ENCODE measurements around the gene RUFY2. TPM values are rescaled to one million over a fixed set of nuclear protein-coding genes. Genes with fewer than 3 reads are reported as not detected.
A peak's percentile ranks its signal among the peaks of the same experiment; 100 is the strongest.

Gene RUFY2
- total RNA-seq, 4 donors from 2014 or later, result 8.1 to 25.4 (median 14.0) TPM

- WGBS, 2 donors, result 40 to 41% methylated on average over 1 of the region's 1 CpG
- TF ChIP-seq POLR2A (IDR thresholded peaks at IDR 0.05) (no peak), CTCF (IDR thresholded peaks at IDR 0.05) (no peak)
- Histone ChIP-seq H3K4me1 (no peaks in the 10 kb centered on the region), H3K4me3 (no peak overlapping the region), H3K9me3 (no peaks in the 10 kb centered on the region), H3K27me3 (no peaks in the 10 kb centered on the region), H3K36me3 (no peaks in the 10 kb centered on the region), H3K27ac (no peak overlapping the region)
- intact Hi-C loops (cut with DNase I), result no loop called here
- no peak for DNase-seq
These were observed 101.2 kb downstream of the RUFY2 start for GRCh38 chr10:68305854-68306253.

- no peaks in the 10 kb centered on the region for H3K4me1 ChIP-seq
- H3K27ac ChIP-seq, result no peak overlapping the region
- no peaks in the 10 kb centered on the region for H3K36me3 ChIP-seq
- H3K9me3 ChIP-seq, result no peaks in the 10 kb centered on the region
- no peak for DNase-seq
- no peaks in the 10 kb centered on the region for H3K27me3 ChIP-seq
- intact Hi-C loops (cut with DNase I), result loop anchor here (5.0 kb wide), 1 partner anchor 92 kb away; no protein-coding TSS in a partner anchor
- no peak overlapping the region for H3K4me3 ChIP-seq
- TF ChIP-seq CTCF (IDR thresholded peaks at IDR 0.05) (no peak), POLR2A (IDR thresholded peaks at IDR 0.05) (no peak)
- 68 to 71% methylated on average over 7 of the region's 7 CpGs for WGBS, 2 donors
These were observed 103.1 kb downstream of the RUFY2 start for GRCh38 chr10:68303849-68304412.

- 68 to 76% methylated on average over 5 of the region's 5 CpGs for WGBS, 2 donors
- Histone ChIP-seq H3K27ac (no peak overlapping the region), H3K27me3 (no peaks in the 10 kb centered on the region), H3K4me3 (no peak overlapping the region), H3K36me3 (no peaks in the 10 kb centered on the region), H3K9me3 (no peaks in the 10 kb centered on the region), H3K4me1 (no peaks in the 10 kb centered on the region)
- intact Hi-C loops (cut with DNase I), result loop anchor here (5.0 kb wide), 1 partner anchor 91 kb away; no protein-coding TSS in a partner anchor
- no peak for TF ChIP-seq CTCF (IDR thresholded peaks at IDR 0.05)
- no peak for TF ChIP-seq POLR2A (IDR thresholded peaks at IDR 0.05)
- no peak for DNase-seq
These were observed 104.2 kb downstream of the RUFY2 start for GRCh38 chr10:68302871-68303270.

GRCh38 chr10:68302503-68302823, 104.6 kb downstream of the RUFY2 start:
- no peaks in the 10 kb centered on the region for H3K4me1 ChIP-seq
- H3K27me3 ChIP-seq, result no peaks in the 10 kb centered on the region
- H3K27ac ChIP-seq, result no peak overlapping the region
- TF ChIP-seq CTCF (IDR thresholded peaks at IDR 0.05) (no peak), POLR2A (IDR thresholded peaks at IDR 0.05) (no peak)
- no peak for DNase-seq
- intact Hi-C loops (cut with DNase I), result loop anchor here (5.0 kb wide), 1 partner anchor 90 kb away; no protein-coding TSS in a partner anchor
- no peaks in the 10 kb centered on the region for H3K9me3 ChIP-seq
- no peak overlapping the region for H3K4me3 ChIP-seq
- no peaks in the 10 kb centered on the region for H3K36me3 ChIP-seq
- 58 to 62% methylated on average over 2 of the region's 2 CpGs for WGBS, 2 donors

- TF ChIP-seq POLR2A (IDR thresholded peaks at IDR 0.05) (no peak), CTCF (IDR thresholded peaks at IDR 0.05) (peak; percentile 28 to 66 (median 46))
- no peaks in the 10 kb centered on the region for H3K27me3 ChIP-seq
- no peak overlapping the region for H3K4me3 ChIP-seq
- WGBS, 2 donors, result 42 to 43% methylated on average over 6 of the region's 6 CpGs
- no peak overlapping the region for H3K27ac ChIP-seq
- no peaks in the 10 kb centered on the region for H3K4me1 ChIP-seq
- no peaks in the 10 kb centered on the region for H3K9me3 ChIP-seq
- intact Hi-C loops (cut with DNase I), result loop anchor here (5.0 kb wide), 1 partner anchor 90 kb away; no protein-coding TSS in a partner anchor
- DNase-seq, result no peak
- no peaks in the 10 kb centered on the region for H3K36me3 ChIP-seq
These were observed 105.1 kb downstream of the RUFY2 start for GRCh38 chr10:68301790-68302502.
